Naive B cell (primary cell): Measurements from ENCODE around the gene MS4A13. TPM values are rescaled to one million over a fixed set of nuclear protein-coding genes. Genes with fewer than 3 reads are reported as not detected.
A peak's percentile ranks its signal among the peaks of the same experiment; 100 is the strongest.

Source experiments
- ATAC-seq, 2 donors: fragments of 150-1000 bp; cut with Tn5 transposase; 2 replicates each; pipeline ENCODE4 v1.10.0; 2021; ENCODE audit warnings: low read depth in 2 of 2, mild to moderate bottlenecking in 2 of 2, moderate library complexity in 2 of 2
- DNase-seq: peaks from one replicate; pipeline ENCODE4 v3.0.0; 2022
- H3K27ac Mint-ChIP-seq, 6 donors: one replicate each; pipeline ENCODE4 v1.8.0; 2020 to 2022; ENCODE audit warnings: mild to moderate bottlenecking in 6 of 6, mixed read lengths in 6 of 6, moderate library complexity in 5 of 6, inconsistent platforms in 2 of 6
- H3K27me3 Mint-ChIP-seq, 3 donors: one replicate each; pipeline ENCODE4 v1.8.0; 2021 to 2022; ENCODE audit warnings: mixed read lengths in 3 of 3, mild to moderate bottlenecking in 1 of 3
- H3K36me3 Mint-ChIP-seq, 2 donors: one replicate each; pipeline ENCODE4 v1.8.0; 2020 to 2022; ENCODE audit warnings: mixed read lengths in 2 of 2, inconsistent platforms in 1 of 2, mild to moderate bottlenecking in 1 of 2
- H3K4me1 Mint-ChIP-seq, 3 donors: one replicate each; pipeline ENCODE4 v1.8.0; 2020 to 2022; ENCODE audit warnings: mixed read lengths in 3 of 3, inconsistent platforms in 1 of 3, mild to moderate bottlenecking in 1 of 3, moderate library complexity in 1 of 3
- H3K4me3 Mint-ChIP-seq, 8 donors: one replicate each; pipeline ENCODE4 v1.8.0; 2020 to 2022; ENCODE audit warnings: mild to moderate bottlenecking in 8 of 8, mixed read lengths in 8 of 8, moderate library complexity in 8 of 8, inconsistent platforms in 2 of 8
- H3K9me3 Mint-ChIP-seq, 7 donors: one replicate each; pipeline ENCODE4 v1.8.0; 2020 to 2022; ENCODE audit warnings: mixed read lengths in 7 of 7, mild to moderate bottlenecking in 5 of 7, inconsistent platforms in 2 of 7, moderate library complexity in 1 of 7
- polyA plus RNA-seq, 6 donors: library from polyadenylated mRNA; unstranded; fragments of 300-500 nt; fragmentation: Illumina TruSeq; gene quantifications; one replicate each; pipeline ENCODE4 v1.2.3, GENCODE V29; 2021; ENCODE audit warnings: low read depth in 6 of 6

Gene MS4A13
- polyA plus RNA-seq, 6 donors from 2014 or later, result not detected

DNA sequence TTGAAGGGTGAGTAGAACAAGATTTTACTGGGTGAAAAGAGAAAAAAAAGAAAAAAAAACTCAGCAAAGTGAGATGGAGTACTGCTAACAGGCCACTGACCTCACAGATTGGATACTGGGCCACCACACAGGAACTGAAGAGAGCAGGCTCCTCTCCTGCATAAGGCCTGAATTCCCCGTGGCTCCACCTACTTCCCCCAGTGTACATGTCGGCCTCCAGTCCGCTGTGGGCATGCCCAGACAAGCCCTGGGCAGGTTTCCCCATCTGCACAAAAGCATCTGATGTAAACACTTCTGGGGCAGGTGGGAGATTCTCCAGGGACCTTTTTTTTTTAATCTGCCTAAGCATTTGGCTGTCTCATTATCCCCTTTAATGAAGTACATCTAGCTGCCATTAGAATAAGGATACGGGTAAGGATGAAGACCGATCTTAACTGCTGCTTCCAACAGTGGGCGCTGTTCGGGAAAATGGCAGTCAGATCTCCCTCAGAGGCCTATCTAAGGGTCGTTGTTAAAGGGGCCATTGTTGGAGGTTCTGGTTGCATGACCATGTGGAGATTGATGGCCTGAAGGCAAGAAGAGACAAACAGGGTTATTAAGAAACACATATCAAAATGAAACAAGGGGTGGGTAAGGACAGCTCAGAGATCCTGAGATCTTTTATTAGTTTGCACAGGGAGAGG is 48.5 kb downstream of the MS4A13 start:
- Mint-ChIP-seq H3K27me3 (peaks cover 0 to 5% (median 4%) of the 10 kb centered on the region in 3 donors), H3K4me3 (peak overlapping the region in 1 of 8 donors; percentile 48), H3K36me3 (peaks cover 13 to 17% of the 10 kb centered on the region in 2 donors), H3K27ac (peak overlapping the region in 1 of 6 donors; percentile 28), H3K4me1 (peaks cover 7 to 18% (median 7%) of the 10 kb centered on the region in 3 donors), H3K9me3 (peaks cover 4 to 45% (median 29%) of the 10 kb centered on the region in 7 donors)
- peak; percentile 39 to 58 for ATAC-seq
- DNase-seq, result no peak

GRCh38 chr11:60566776-60567175 is 51.6 kb downstream of the MS4A13 start:
- peak overlapping the region in 1 of 6 donors; percentile 56 for H3K27ac Mint-ChIP-seq
- H3K4me1 Mint-ChIP-seq, result peaks cover 28 to 36% (median 30%) of the 10 kb centered on the region in 3 donors
- H3K4me3 Mint-ChIP-seq, result no peak overlapping the region
- no peak for DNase-seq
- peaks cover 0 to 8% of the 10 kb centered on the region in 2 donors for H3K36me3 Mint-ChIP-seq
- H3K9me3 Mint-ChIP-seq, result peaks cover 3 to 16% (median 11%) of the 10 kb centered on the region in 7 donors
- peaks cover 0 to 5% (median 4%) of the 10 kb centered on the region in 3 donors for H3K27me3 Mint-ChIP-seq
- ATAC-seq, result no peak

DNA sequence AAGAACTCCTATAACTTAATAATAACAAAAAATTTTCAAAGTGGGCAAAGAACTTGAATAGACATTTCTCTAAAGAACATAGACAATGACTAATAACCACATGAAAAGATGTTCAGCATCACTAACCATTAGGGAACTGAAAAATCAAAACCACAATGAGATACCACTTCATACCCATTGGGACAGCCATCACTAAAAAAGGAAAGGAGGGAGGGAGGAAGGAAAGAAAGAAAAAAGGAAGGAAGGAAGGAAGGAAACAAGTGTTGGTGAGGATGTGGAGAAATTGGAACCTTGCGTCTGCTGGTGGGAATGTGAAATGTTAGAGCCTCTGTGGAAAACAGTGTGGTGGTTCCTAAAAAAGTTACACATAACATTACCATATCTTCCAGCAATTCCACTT is 55.8 kb downstream of the MS4A13 start:
- Mint-ChIP-seq H3K36me3 (no peaks in the 10 kb centered on the region), H3K4me1 (peaks cover 23 to 36% (median 25%) of the 10 kb centered on the region in 3 donors), H3K9me3 (peaks cover 0 to 5% (median 1%) of the 10 kb centered on the region in 7 donors), H3K4me3 (peak overlapping the region in 2 of 8 donors; percentile 2 to 25), H3K27me3 (peaks cover 0 to 5% (median 0%) of the 10 kb centered on the region in 3 donors), H3K27ac (peak overlapping the region; percentile 5 to 91 (median 28))
- DNase-seq (peak; percentile 61), ATAC-seq (peak; percentile 99)

GRCh38 chr11:60589611-60590010 is 74.4 kb downstream of the MS4A13 start:
- ATAC-seq (no peak), DNase-seq (no peak)
- Mint-ChIP-seq H3K36me3 (peaks cover 13 to 20% of the 10 kb centered on the region in 2 donors), H3K4me3 (no peak overlapping the region), H3K9me3 (peaks cover 8 to 23% (median 16%) of the 10 kb centered on the region in 7 donors), H3K4me1 (peaks cover 0 to 9% (median 3%) of the 10 kb centered on the region in 3 donors), H3K27ac (no peak overlapping the region), H3K27me3 (peaks cover 0 to 7% (median 0%) of the 10 kb centered on the region in 3 donors)

Other genes starting within 250 kb of the MS4A13 start
- under 1 TPM in 2 of 6 donors, not detected in 4; 0.16 to 0.34 TPM for gene MS4A4A, start 234.7 kb upstream of the MS4A13 start, polyA plus RNA-seq
- not detected for gene MS4A6E, start 188.1 kb upstream of the MS4A13 start, polyA plus RNA-seq
- gene MS4A7, start 136.9 kb upstream of the MS4A13 start, polyA plus RNA-seq, result 10 to 100 TPM; 24.5 to 47.8 (median 30.0) TPM
- 1 to 10 TPM in 2 of 6 donors, under 1 TPM in 3, not detected in 1; 0.43 to 1.8 (median 0.64) TPM for gene MS4A14, start 118.9 kb upstream of the MS4A13 start, polyA plus RNA-seq
- gene MS4A5, start 85.8 kb upstream of the MS4A13 start, polyA plus RNA-seq, result not detected
- gene MS4A1, start 59.5 kb upstream of the MS4A13 start, polyA plus RNA-seq, result 1,000 to 10,000 TPM in 1 of 6 donors, 100 to 1,000 TPM in 5; 910 to 1,188 (median 959) TPM
- not detected for gene MS4A12, start 22.6 kb upstream of the MS4A13 start, polyA plus RNA-seq
- not detected for gene MS4A8, start 184.2 kb downstream of the MS4A13 start, polyA plus RNA-seq
- not detected for gene MS4A18, start 209.3 kb downstream of the MS4A13 start, polyA plus RNA-seq
- gene MS4A15, start 241.5 kb downstream of the MS4A13 start, polyA plus RNA-seq, result not detected